K562 (cell line): Measurements from ENCODE around the gene ADGRE1. TPM values are rescaled to one million over a fixed set of nuclear protein-coding genes. Genes with fewer than 3 reads are reported as not detected.

Experiments used
- ATAC-seq: fragments of 200-7000 bp; cut with Tn5 transposase; 3 replicates; pipeline ENCODE4 v1.9.1; 2020; ENCODE audit warnings: moderate library complexity
- BruUV-seq: library from RNA; stranded (reverse); fragments of 400-500 nt; replicated peaks from 2 replicates; lab custom pipeline; 2021; lab: Mats Ljungman, UMichigan
- CTCF ChIA-PET: fragments of 300-600 bp; formaldehyde crosslinking; extraction: SDS; loops from one replicate; lab custom pipeline; 2021; ENCODE audit warnings: low intra/inter-chr PET ratio; lab: Yijun Ruan, JAX
- POLR2A ChIA-PET: fragments of 300-600, 350-650 bp; sonication (Branson Sonifier 250); formaldehyde crosslinking; extraction: SDS; loops from one replicate; lab custom pipeline; 2021; ENCODE audit warnings: antibody characterized with exemption, inconsistent platforms; lab: Yijun Ruan, JAX
- DNase-seq, 4 experiments: peaks; one replicate each; pipeline versions ENCODE4 v3.0.0 to v3.0.0-alpha.2; 2011 to 2018; ENCODE audit warnings: low spot score in 3 of 4, mixed read lengths in 3 of 4; ENCODE audit errors: extremely low read depth in 1 of 4
- FAIRE-seq: peaks from 2 replicates; lab custom pipeline; 2011; peaks lifted over from hg19 to GRCh38; lab: Jason Lieb, UNC
- H2AFZ ChIP-seq: 2 replicates; pipeline ENCODE4 v1.6.0; 2011; ENCODE audit warnings: low read depth, low read length, control low read depth, inconsistent platforms
- H3K27ac ChIP-seq: fragments of 200-600 bp; 3 replicates; pipeline ENCODE4 v1.8.0; 2011; ENCODE audit warnings: low read depth, mild to moderate bottlenecking, control low read depth, inconsistent platforms, low read length, moderate library complexity, mixed read lengths; ENCODE audit errors: extremely low read depth
- H3K27me3 ChIP-seq, 2 experiments: fragments of 300-600 bp in 1 of 2; 2 replicates in 1 of 2; 3 replicates in 1 of 2; pipeline versions ENCODE4 v1.6.0 to v1.8.0; 2011; ENCODE audit warnings: inconsistent platforms in 2 of 2, low read length in 2 of 2, mild to moderate bottlenecking in 1 of 2, mixed read lengths in 1 of 2, moderate library complexity in 1 of 2; ENCODE audit not compliant: control insufficient read depth in 2 of 2, insufficient read depth in 2 of 2
- H3K36me3 ChIP-seq: fragments of 300-600 bp; 3 replicates; pipeline ENCODE4 v1.8.0; 2011; ENCODE audit warnings: mild to moderate bottlenecking, low read length, inconsistent platforms; ENCODE audit not compliant: control insufficient read depth, insufficient read depth
- H3K4me1 ChIP-seq, 2 experiments: fragments of 200-600 bp in 1 of 2; replicated peaks in 1 of 2; 2 replicates in 1 of 2; 3 replicates in 1 of 2; pipeline versions ENCODE4 v1.5.1 to v1.8.0; 2011; ENCODE audit warnings: inconsistent platforms in 2 of 2, low read length in 2 of 2, mild to moderate bottlenecking in 1 of 2, mixed read lengths in 1 of 2, moderate library complexity in 1 of 2; ENCODE audit not compliant: control insufficient read depth in 2 of 2, insufficient read depth in 2 of 2
- H3K4me2 ChIP-seq: 2 replicates; pipeline ENCODE4 v1.6.1; 2011; ENCODE audit warnings: low read length, control low read depth, inconsistent platforms, mixed read lengths; ENCODE audit not compliant: insufficient read depth
- H3K4me3 ChIP-seq: fragments of 200-600 bp; sonication (generic), shearing (Covaris generic); 2 replicates; pipeline ENCODE4 v1.5.1; 2016; ENCODE audit warnings: control low read depth, inconsistent platforms
- H3K79me2 ChIP-seq: fragments of 200-600 bp; 3 replicates; pipeline ENCODE4 v1.8.0; 2011; ENCODE audit warnings: low read length, inconsistent platforms; ENCODE audit not compliant: control insufficient read depth, insufficient read depth
- H3K9ac ChIP-seq, 2 experiments: 2 replicates each; pipeline versions ENCODE4 v1.6.0 to v1.6.1; 2011; ENCODE audit warnings: low read depth in 2 of 2, low read length in 2 of 2, control low read depth in 1 of 2, inconsistent platforms in 1 of 2, mild to moderate bottlenecking in 1 of 2, mixed read lengths in 1 of 2; ENCODE audit not compliant: insufficient read depth in 1 of 2
- H3K9me1 ChIP-seq: one replicate; pipeline ENCODE4 v1.6.0; 2011; ENCODE audit warnings: inconsistent platforms, mild to moderate bottlenecking, low read length, moderate library complexity; ENCODE audit not compliant: control insufficient read depth, insufficient read depth
- H3K9me3 ChIP-seq: replicated peaks from 2 replicates; pipeline ENCODE4 v1.5.1; 2011; ENCODE audit warnings: low read depth, low read length, inconsistent platforms; ENCODE audit not compliant: control insufficient read depth, insufficient read depth
- H4K20me1 ChIP-seq: replicated peaks from 2 replicates; pipeline ENCODE4 v1.6.1; 2011; ENCODE audit warnings: low read length, inconsistent platforms, mixed read lengths; ENCODE audit not compliant: control insufficient read depth, insufficient read depth
- BCL6 ChIP-seq: fragments of 250-450 bp; sonication (Bioruptor Pico); IDR thresholded peaks from 2 replicates; pipeline ENCODE4 v1.4.0; 2020
- BHLHE40 ChIP-seq: IDR thresholded peaks from 2 replicates; pipeline ENCODE4 v1.6.1; 2011; ENCODE audit warnings: low read length, improper control_type of control experiment
- CAMTA2 ChIP-seq: fragments of 250-450 bp; sonication (Bioruptor Pico); conservative IDR thresholded peaks from 2 replicates; pipeline ENCODE4 v1.5.1; 2022
- ETV5 ChIP-seq: sonication (generic); formaldehyde crosslinking; IDR thresholded peaks from 2 replicates; pipeline ENCODE4 v1.4.0; 2020; ENCODE audit warnings: low read depth, mild to moderate bottlenecking, missing genetic modification reagents
- GMEB1 ChIP-seq: fragments of 250-450 bp; sonication (Bioruptor Pico); IDR thresholded peaks from 2 replicates; pipeline ENCODE4 v1.4.0; 2020; ENCODE audit warnings: mild to moderate bottlenecking
- SIX5 ChIP-seq, 2 experiments: IDR thresholded peaks; 2 replicates each; pipeline ENCODE4 v1.6.1; 2011; ENCODE audit warnings: low read length in 2 of 2, borderline replicate concordance in 1 of 2, low read depth in 1 of 2, mild to moderate bottlenecking in 1 of 2, moderate library complexity in 1 of 2; ENCODE audit not compliant: insufficient read depth in 1 of 2
- SP1 ChIP-seq: sonication (generic); formaldehyde crosslinking; IDR thresholded peaks from 2 replicates; pipeline ENCODE4 v1.8.1; 2022; ENCODE audit warnings: mild to moderate bottlenecking, missing genetic modification reagents
- THRB ChIP-seq: fragments of 450-650 bp; formaldehyde crosslinking; conservative IDR thresholded peaks from 2 replicates; pipeline ENCODE4 v1.4.0; 2022; ENCODE audit warnings: mild to moderate bottlenecking, missing genetic modification characterization
- ZC3H4 ChIP-seq: sonication (generic); formaldehyde crosslinking; IDR thresholded peaks from 2 replicates; pipeline ENCODE4 v1.9.0; 2021; ENCODE audit warnings: missing genetic modification reagents, borderline replicate concordance
- ZNF140 ChIP-seq: fragments of 250-450 bp; sonication (Bioruptor Pico); IDR thresholded peaks from 2 replicates; pipeline ENCODE4 v1.8.0; 2021; ENCODE audit warnings: moderate library complexity, mild to moderate bottlenecking, inconsistent platforms
- ZNF143 ChIP-seq: sonication (generic); formaldehyde crosslinking; IDR thresholded peaks from 2 replicates; pipeline ENCODE4 v1.9.0; 2022; ENCODE audit warnings: mild to moderate bottlenecking, missing genetic modification reagents
- ZNF551 ChIP-seq: fragments of 250-450 bp; sonication (Bioruptor Pico); IDR thresholded peaks from 2 replicates; pipeline ENCODE4 v1.5.0; 2021; ENCODE audit warnings: mild to moderate bottlenecking, moderate library complexity
- WGBS: fragments of 100-300 bp; shearing (Covaris generic); methylation state at CpG from one replicate; pipeline ENCODE4 v1.1.6; 2016; ENCODE audit warnings: low coverage, mixed read lengths; ENCODE audit not compliant: insufficient coverage; ENCODE audit errors: missing lambda C conversion rate; 5-methylcytosine and 5-hydroxymethylcytosine counted together
- in situ Hi-C: fragments of 300-500 bp; cut with MboI; formaldehyde crosslinking; loops from 4 replicates; pipeline ENCODE4 v1.15.0; 2018; ENCODE audit warnings: inconsistent platforms, mixed read lengths
- intact Hi-C: fragments of 100-400 bp; cut with micrococcal nuclease; formaldehyde crosslinking; loops from 2 replicates; pipeline ENCODE4 v1.14.2; 2022
- polyA plus RNA-seq, 8 experiments: library from polyadenylated mRNA; depleted of rRNA in 4 of 8; stranded (reverse) in 5 of 8; unstranded in 3 of 8; fragments of >200 nt; fragmentation: Nextera tagmentation in 2 of 8; fragmentation: Illumina TruSeq in 1 of 8; extraction: Ambion mirVana in 2 of 8; extraction: Trizol in 1 of 8; gene quantifications; 2 replicates each; pipeline versions ENCODE4 v1.2.1 to v1.2.3, GENCODE V29; 2011 to 2014; ENCODE audit warnings: inconsistent platforms in 1 of 8, missing spikeins in 1 of 8
- total RNA-seq, 7 experiments: library from RNA; depleted of rRNA in 6 of 7; stranded (reverse); fragments of >200 nt in 6 of 7; fragmentation: Illumina TruSeq in 2 of 7; extraction: Trizol in 2 of 7; gene quantifications; 2 replicates each; pipeline versions ENCODE4 v1.2.1 to v1.2.3, GENCODE V29; 2011 to 2021; ENCODE audit warnings: low replicate concordance in 1 of 7
- TF ChIP-seq, protein P1 (sequence below), 2 experiments: fragments of 200-800 bp in 1 of 2; sonication (Bioruptor generic) in 1 of 2; sonication (generic) in 1 of 2; formaldehyde crosslinking in 1 of 2; IDR thresholded peaks in 1 of 2; conservative IDR thresholded peaks in 1 of 2; 2 replicates each; pipeline versions ENCODE4 v1.5.0 to v1.6.1; 2016 to 2020; ENCODE audit warnings: missing compliant biosample characterization in 1 of 2, missing genetic modification characterization in 1 of 2, missing genetic modification reagents in 1 of 2
- TF ChIP-seq, protein P2 (sequence below): fragments of 250-450 bp; sonication (Bioruptor Pico); IDR thresholded peaks from 2 replicates; pipeline ENCODE4 v1.8.0; 2021; ENCODE audit warnings: moderate library complexity, mild to moderate bottlenecking, inconsistent platforms
- TF ChIP-seq, protein P3 (sequence below): sonication (generic); formaldehyde crosslinking; IDR thresholded peaks from 2 replicates; pipeline ENCODE4 v1.8.1; 2023; ENCODE audit warnings: mild to moderate bottlenecking, missing genetic modification reagents

ADGRE1 gene
- total and polyA plus RNA-seq, 9 of the 15 experiments (the other 6 are each of a cell fraction or from before 2014, with no cell fraction given): 0.09 to 0.49 (median 0.25) TPM; not detected in 1

DNA sequence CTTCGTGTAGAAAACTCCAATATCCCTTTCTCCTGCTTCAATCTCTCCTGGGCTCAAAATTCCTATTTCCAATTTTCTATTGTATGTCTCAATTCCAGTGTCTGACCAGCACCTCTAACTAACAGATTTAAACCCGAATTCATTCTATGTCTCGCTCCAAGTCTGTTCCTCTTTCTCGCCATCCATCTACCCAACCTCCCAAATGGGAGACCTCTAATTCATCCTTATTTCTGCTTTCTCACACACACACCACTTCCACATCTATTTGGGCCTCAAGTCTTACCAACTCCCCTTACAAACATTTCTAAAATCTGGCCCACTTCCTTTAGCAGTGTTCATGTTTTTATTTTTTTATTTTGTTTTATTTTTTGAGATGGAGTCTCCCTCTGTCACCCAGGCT, 80.6 kb downstream of the ADGRE1 start:
- Histone ChIP-seq H3K27me3 (peaks cover 2 to 13% of the 10 kb centered on the region in 2 experiments; a peak in 3 of 5 replicates), H3K36me3 (no peaks in the 10 kb centered on the region), H3K9me3 (no peaks in the 10 kb centered on the region), H3K9me1 (no peaks in the 10 kb centered on the region), H4K20me1 (no peaks in the 10 kb centered on the region), H3K27ac (no peak overlapping the region), H3K9ac (no peak overlapping the region), H3K4me2 (no peak overlapping the region), H3K4me3 (no peak overlapping the region), H3K79me2 (no peaks in the 10 kb centered on the region), H3K4me1 (no peaks in the 10 kb centered on the region), H2AFZ (no peak overlapping the region)
- WGBS: 0% methylated on average over 4 of the region's 4 CpGs
- in situ Hi-C loops: no loop called here
- intact Hi-C loops: no loop called here
- no TSS peak for BruUV-seq
- no peak for FAIRE-seq
- DNase-seq: no peak
- ATAC-seq: no peak
- ChIA-PET CTCF (no interaction called here), POLR2A (no interaction called here)
- no peak for TF ChIP-seq ETV5 (CRISPR knock-in tag)
- TF ChIP-seq ZNF140 (CRISPR knock-in tag): no peak
- TF ChIP-seq, protein P1, sequence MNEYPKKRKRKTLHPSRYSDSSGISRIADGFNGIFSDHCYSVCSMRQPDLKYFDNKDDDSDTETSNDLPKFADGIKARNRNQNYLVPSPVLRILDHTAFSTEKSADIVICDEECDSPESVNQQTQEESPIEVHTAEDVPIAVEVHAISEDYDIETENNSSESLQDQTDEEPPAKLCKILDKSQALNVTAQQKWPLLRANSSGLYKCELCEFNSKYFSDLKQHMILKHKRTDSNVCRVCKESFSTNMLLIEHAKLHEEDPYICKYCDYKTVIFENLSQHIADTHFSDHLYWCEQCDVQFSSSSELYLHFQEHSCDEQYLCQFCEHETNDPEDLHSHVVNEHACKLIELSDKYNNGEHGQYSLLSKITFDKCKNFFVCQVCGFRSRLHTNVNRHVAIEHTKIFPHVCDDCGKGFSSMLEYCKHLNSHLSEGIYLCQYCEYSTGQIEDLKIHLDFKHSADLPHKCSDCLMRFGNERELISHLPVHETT (CRISPR knock-in tag; conservative IDR thresholded peaks at IDR 0.05 in 1 of 2, IDR thresholded peaks at IDR 0.05 in 1 of 2): no peak
- no peak for TF ChIP-seq BHLHE40
- no peak for TF ChIP-seq ZNF143 (CRISPR knock-in tag)
- TF ChIP-seq ZNF551 (CRISPR knock-in tag): no peak
- TF ChIP-seq ZC3H4 (CRISPR knock-in tag): no peak
- no peak for TF ChIP-seq GMEB1
- no peak for TF ChIP-seq SIX5 (IDR thresholded peaks at IDR 0.05; ENCODE audit: borderline replicate concordance in 1 of 2, insufficient read depth in 1 of 2, low read depth in 1 of 2, low read length in 2 of 2)
- TF ChIP-seq, protein P2, sequence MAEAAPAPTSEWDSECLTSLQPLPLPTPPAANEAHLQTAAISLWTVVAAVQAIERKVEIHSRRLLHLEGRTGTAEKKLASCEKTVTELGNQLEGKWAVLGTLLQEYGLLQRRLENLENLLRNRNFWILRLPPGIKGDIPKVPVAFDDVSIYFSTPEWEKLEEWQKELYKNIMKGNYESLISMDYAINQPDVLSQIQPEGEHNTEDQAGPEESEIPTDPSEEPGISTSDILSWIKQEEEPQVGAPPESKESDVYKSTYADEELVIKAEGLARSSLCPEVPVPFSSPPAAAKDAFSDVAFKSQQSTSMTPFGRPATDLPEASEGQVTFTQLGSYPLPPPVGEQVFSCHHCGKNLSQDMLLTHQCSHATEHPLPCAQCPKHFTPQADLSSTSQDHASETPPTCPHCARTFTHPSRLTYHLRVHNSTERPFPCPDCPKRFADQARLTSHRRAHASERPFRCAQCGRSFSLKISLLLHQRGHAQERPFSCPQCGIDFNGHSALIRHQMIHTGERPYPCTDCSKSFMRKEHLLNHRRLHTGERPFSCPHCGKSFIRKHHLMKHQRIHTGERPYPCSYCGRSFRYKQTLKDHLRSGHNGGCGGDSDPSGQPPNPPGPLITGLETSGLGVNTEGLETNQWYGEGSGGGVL (CRISPR knock-in tag): no peak
- TF ChIP-seq CAMTA2 (CRISPR knock-in tag): no peak
- no peak for TF ChIP-seq THRB (CRISPR knock-in tag)
- TF ChIP-seq, protein P3, sequence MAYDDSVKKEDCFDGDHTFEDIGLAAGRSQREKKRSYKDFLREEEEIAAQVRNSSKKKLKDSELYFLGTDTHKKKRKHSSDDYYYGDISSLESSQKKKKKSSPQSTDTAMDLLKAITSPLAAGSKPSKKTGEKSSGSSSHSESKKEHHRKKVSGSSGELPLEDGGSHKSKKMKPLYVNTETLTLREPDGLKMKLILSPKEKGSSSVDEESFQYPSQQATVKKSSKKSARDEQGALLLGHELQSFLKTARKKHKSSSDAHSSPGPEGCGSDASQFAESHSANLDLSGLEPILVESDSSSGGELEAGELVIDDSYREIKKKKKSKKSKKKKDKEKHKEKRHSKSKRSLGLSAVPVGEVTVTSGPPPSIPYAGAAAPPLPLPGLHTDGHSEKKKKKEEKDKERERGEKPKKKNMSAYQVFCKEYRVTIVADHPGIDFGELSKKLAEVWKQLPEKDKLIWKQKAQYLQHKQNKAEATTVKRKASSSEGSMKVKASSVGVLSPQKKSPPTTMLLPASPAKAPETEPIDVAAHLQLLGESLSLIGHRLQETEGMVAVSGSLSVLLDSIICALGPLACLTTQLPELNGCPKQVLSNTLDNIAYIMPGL (CRISPR knock-in tag): no peak
- no peak for TF ChIP-seq SP1
- TF ChIP-seq BCL6 (CRISPR knock-in tag): no peak
